HCT116 (cell line): ENCODE measurements around the gene TMEM132C. TPM values are rescaled to one million over a fixed set of nuclear protein-coding genes. Genes with fewer than 3 reads are reported as not detected.

Source experiments
- ATAC-seq: fragments of 200-7000 bp; cut with Tn5 transposase; 2 replicates; pipeline ENCODE4 v1.9.1; 2020; ENCODE audit warnings: mild to moderate bottlenecking, moderate library complexity
- BruUV-seq: library from RNA; stranded (reverse); fragments of 400-500 nt; replicated peaks from 2 replicates; lab custom pipeline; 2021; lab: Mats Ljungman, UMichigan
- CTCF ChIA-PET: fragments of 300-600 bp; sonication (Branson Sonifier 250); formaldehyde crosslinking; loops from one replicate; lab custom pipeline; 2021; ENCODE audit warnings: antibody characterized with exemption; lab: Charles Lee
- POLR2A ChIA-PET: fragments of 300-600, 350-600 bp; sonication (Branson Sonifier 250); formaldehyde crosslinking; loops from one replicate; lab custom pipeline; 2021; ENCODE audit warnings: antibody characterized with exemption; lab: Charles Lee
- RAD21 ChIA-PET, 2 experiments: fragments of 300-600 bp; sonication (Branson Sonifier 250); formaldehyde crosslinking; loops; one replicate each; lab custom pipeline; 2023; ENCODE audit warnings: low total read pairs in 2 of 2; ENCODE audit not compliant: uncharacterized antibody in 2 of 2, unreplicated experiment in 2 of 2, low non-redundant PET in 1 of 2; lab: Charles Lee
- DNase-seq: peaks from one replicate; pipeline ENCODE4 v3.0.0-alpha.2; 2010; ENCODE audit warnings: low read depth, low spot score
- H2AFZ ChIP-seq: fragments of 200-600 bp; shearing (Covaris generic), sonication (generic); 2 replicates; pipeline ENCODE4 v1.6.1; 2017; ENCODE audit warnings: low read depth, mixed run types, mixed read lengths, antibody characterized with exemption, low read length; ENCODE audit not compliant: poor library complexity, severe bottlenecking
- H3K27ac ChIP-seq: 2 replicates; pipeline ENCODE4 v1.5.1; 2012; ENCODE audit warnings: low read depth, low read length
- H3K27me3 ChIP-seq: fragments of 200-600 bp; sonication (generic); 2 replicates; pipeline ENCODE4 v1.6.1; 2016; ENCODE audit warnings: mixed run types, low read length, mixed read lengths; ENCODE audit not compliant: insufficient read depth
- H3K36me3 ChIP-seq, 2 experiments: fragments of 200-500 bp in 1 of 2; fragments of 200-600 bp in 1 of 2; sonication (Bioruptor generic) in 1 of 2; sonication (generic) in 1 of 2; 2 replicates each; pipeline versions ENCODE4 v1.5.1 to v1.6.1; 2014 to 2016; ENCODE audit warnings: low read length in 2 of 2, inconsistent platforms in 1 of 2, mixed read lengths in 1 of 2, mixed run types in 1 of 2; ENCODE audit not compliant: insufficient read depth in 2 of 2, control insufficient read depth in 1 of 2
- H3K4me1 ChIP-seq, 2 experiments: fragments of 200-600 bp in 1 of 2; sonication (generic) in 1 of 2; 2 replicates each; pipeline versions ENCODE4 v1.5.1 to v1.6.1; 2012 to 2017; ENCODE audit warnings: low read length in 2 of 2, inconsistent platforms in 1 of 2, mild to moderate bottlenecking in 1 of 2, mixed read lengths in 1 of 2, mixed run types in 1 of 2, moderate library complexity in 1 of 2; ENCODE audit not compliant: insufficient read depth in 2 of 2, control insufficient read depth in 1 of 2
- H3K4me2 ChIP-seq: fragments of 200-600 bp; sonication (generic); 2 replicates; pipeline ENCODE4 v1.6.1; 2017; ENCODE audit warnings: mixed run types, low read length, mixed read lengths
- H3K4me3 ChIP-seq, 2 experiments: fragments of 200-600 bp in 1 of 2; sonication (generic) in 1 of 2; replicated peaks in 1 of 2; 2 replicates each; pipeline ENCODE4 v1.5.1; 2011 to 2016; ENCODE audit warnings: low read length in 2 of 2, control low read depth in 1 of 2, low read depth in 1 of 2, mild to moderate bottlenecking in 1 of 2, mixed read lengths in 1 of 2, mixed run types in 1 of 2
- H3K79me2 ChIP-seq: fragments of 200-600 bp; sonication (generic); 2 replicates; pipeline ENCODE4 v1.6.1; 2017; ENCODE audit warnings: mild to moderate bottlenecking, mixed run types, low read length, moderate library complexity, mixed read lengths; ENCODE audit not compliant: insufficient read depth
- H3K9ac ChIP-seq: fragments of 200-600 bp; sonication (generic); 2 replicates; pipeline ENCODE4 v1.6.1; 2016; ENCODE audit warnings: low read length, mixed read lengths
- H3K9me2 ChIP-seq: fragments of 200-600 bp; sonication (generic), shearing (Covaris generic); 2 replicates; pipeline ENCODE4 v1.6.1; 2017; ENCODE audit warnings: mixed run types, mild to moderate bottlenecking, moderate library complexity; ENCODE audit not compliant: insufficient read depth
- H3K9me3 ChIP-seq, 2 experiments: fragments of 200-500 bp in 1 of 2; fragments of 200-600 bp in 1 of 2; sonication (Bioruptor generic) in 1 of 2; sonication (generic) in 1 of 2; 2 replicates each; pipeline ENCODE4 v1.6.1; 2014 to 2017; ENCODE audit warnings: low read length in 2 of 2, mixed read lengths in 2 of 2, inconsistent platforms in 1 of 2, low read depth in 1 of 2, mild to moderate bottlenecking in 1 of 2, mixed run types in 1 of 2, moderate library complexity in 1 of 2; ENCODE audit not compliant: control insufficient read depth in 1 of 2, insufficient read depth in 1 of 2
- H4K20me1 ChIP-seq: fragments of 200-600 bp; sonication (generic), shearing (Covaris generic); 2 replicates; pipeline ENCODE4 v1.6.1; 2017; ENCODE audit warnings: mixed run types, mild to moderate bottlenecking, moderate library complexity; ENCODE audit not compliant: insufficient read depth
- CEBPB ChIP-seq: IDR thresholded peaks from 2 replicates; pipeline ENCODE4 v1.6.1; 2012; ENCODE audit warnings: low read depth
- EGR1 ChIP-seq: IDR thresholded peaks from 2 replicates; pipeline ENCODE4 v1.6.1; 2012; ENCODE audit warnings: low read depth
- ELF1 ChIP-seq: IDR thresholded peaks from 2 replicates; pipeline ENCODE4 v1.6.1; 2012; ENCODE audit warnings: low read depth, borderline replicate concordance
- EZH2phosphoT487 ChIP-seq: fragments of 200-600 bp; IDR thresholded peaks from 2 replicates; pipeline ENCODE4 v1.6.1; 2018; ENCODE audit warnings: antibody characterized with exemption, borderline replicate concordance
- FOSL1 ChIP-seq: IDR thresholded peaks from 2 replicates; pipeline ENCODE4 v1.6.1; 2012; ENCODE audit warnings: low read depth
- POLR2A ChIP-seq: IDR thresholded peaks from 2 replicates; pipeline ENCODE4 v1.7.0; 2011; ENCODE audit warnings: borderline replicate concordance; ENCODE audit not compliant: insufficient read depth, insufficient read length; ENCODE audit errors: extremely low read depth
- POLR2AphosphoS5 ChIP-seq: IDR thresholded peaks from 2 replicates; pipeline ENCODE4 v1.6.1; 2011; ENCODE audit warnings: mild to moderate bottlenecking, low read depth, low read length, moderate library complexity
- RAD21 ChIP-seq: IDR thresholded peaks from 2 replicates; pipeline ENCODE4 v1.6.1; 2012; ENCODE audit warnings: low read depth, mild to moderate bottlenecking
- SRF ChIP-seq: IDR thresholded peaks from 2 replicates; pipeline ENCODE4 v1.6.1; 2012; ENCODE audit warnings: low read depth
- YY1 ChIP-seq: IDR thresholded peaks from 2 replicates; pipeline ENCODE4 v1.6.1; 2011; ENCODE audit warnings: low read length, low read depth, moderate library complexity, mild to moderate bottlenecking; ENCODE audit not compliant: insufficient replicate concordance; ENCODE audit errors: extremely low read depth
- ZFX ChIP-seq: fragments of 450-650 bp; IDR thresholded peaks from 2 replicates; pipeline ENCODE4 v1.6.1; 2017
- intact Hi-C: fragments of 100-400 bp; cut with micrococcal nuclease; formaldehyde crosslinking; loops from 2 replicates; pipeline ENCODE4 v1.10.0; 2022
- total RNA-seq: library from RNA; stranded (reverse); gene quantifications from one replicate; pipeline ENCODE4 v1.2.1, GENCODE V29; 2021; ENCODE audit not compliant: unreplicated experiment
- TF ChIP-seq, protein P1 (sequence below), 3 experiments: fragments of 200-600 bp in 1 of 3; sonication (generic) in 1 of 3; IDR thresholded peaks in 2 of 3; conservative IDR thresholded peaks in 1 of 3; 2 replicates each; pipeline ENCODE4 v1.5.1; 2012 to 2017; ENCODE audit warnings: low read depth in 2 of 3, low read length in 2 of 3, antibody characterized with exemption in 1 of 3, borderline replicate concordance in 1 of 3, control low read depth in 1 of 3, mild to moderate bottlenecking in 1 of 3, mixed read lengths in 1 of 3, mixed run types in 1 of 3, moderate library complexity in 1 of 3; ENCODE audit not compliant: insufficient read depth in 1 of 3
- TF ChIP-seq, protein P2 (sequence below): IDR thresholded peaks from 2 replicates; pipeline ENCODE4 v1.6.1; 2011; ENCODE audit warnings: mild to moderate bottlenecking, low read length, moderate library complexity; ENCODE audit not compliant: insufficient replicate concordance; ENCODE audit errors: extremely low read depth
- TF ChIP-seq, protein P3 (sequence below): IDR thresholded peaks from 2 replicates; pipeline ENCODE4 v1.6.1; 2012; ENCODE audit warnings: low read depth
- TF ChIP-seq, protein P4 (sequence below): IDR thresholded peaks from 2 replicates; pipeline ENCODE4 v1.6.1; 2012

TMEM132C gene
- total RNA-seq, 1 experiment from 2014 or later: not detected

DNA sequence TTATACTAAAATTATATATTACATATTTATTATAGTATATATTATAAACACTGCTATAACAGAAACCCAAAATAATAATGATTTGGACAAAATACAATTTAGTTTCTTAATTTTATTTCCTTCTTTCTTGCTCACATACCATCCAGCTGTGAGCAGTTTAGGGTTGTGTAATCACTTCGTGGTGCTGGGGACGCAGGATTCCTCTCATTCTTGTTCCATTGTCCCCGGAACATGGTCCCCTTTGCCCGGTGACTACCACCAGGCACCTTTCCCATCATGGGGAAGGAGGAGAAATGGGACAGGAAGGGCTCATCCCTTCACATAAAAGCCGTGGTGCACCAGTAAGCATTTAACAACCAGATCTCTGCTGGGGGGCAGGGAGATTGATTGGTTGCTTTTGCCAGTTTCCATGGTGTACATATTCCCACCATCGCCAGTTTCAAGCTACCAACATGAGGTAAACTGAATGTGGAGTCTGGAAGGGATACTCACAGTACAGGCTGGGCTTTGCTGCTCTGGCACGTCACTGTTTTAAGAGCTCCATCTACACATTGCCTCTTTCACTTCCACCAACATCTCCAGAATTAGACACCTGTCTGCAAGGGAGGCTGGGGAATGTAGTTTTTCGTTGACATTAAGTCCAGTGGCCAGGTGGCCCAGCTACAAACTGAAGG is 191.5 kb downstream of the TMEM132C start:
- no peak overlapping the region for H3K4me3 ChIP-seq
- intact Hi-C loops: no loop called here
- H4K20me1 ChIP-seq: no peaks in the 10 kb centered on the region
- DNase-seq (no peak), ATAC-seq (no peak)
- H3K79me2 ChIP-seq: no peaks in the 10 kb centered on the region
- no peak overlapping the region for H3K27ac ChIP-seq
- H3K27me3 ChIP-seq: no peaks in the 10 kb centered on the region
- no peak overlapping the region for H2AFZ ChIP-seq
- POLR2A ChIA-PET: no interaction called here
- H3K36me3 ChIP-seq: no peaks in the 10 kb centered on the region
- H3K9me2 ChIP-seq: no peaks in the 10 kb centered on the region
- no peak overlapping the region for H3K9ac ChIP-seq
- RAD21 ChIA-PET: no interaction called here
- H3K9me3 ChIP-seq: peaks cover 4 to 13% of the 10 kb centered on the region in 2 experiments; a peak in 2 of 4 replicates
- no peaks in the 10 kb centered on the region for H3K4me1 ChIP-seq
- CTCF ChIA-PET: no interaction called here
- BruUV-seq: no TSS peak
- no peak for TF ChIP-seq RAD21
- TF ChIP-seq, protein P1, sequence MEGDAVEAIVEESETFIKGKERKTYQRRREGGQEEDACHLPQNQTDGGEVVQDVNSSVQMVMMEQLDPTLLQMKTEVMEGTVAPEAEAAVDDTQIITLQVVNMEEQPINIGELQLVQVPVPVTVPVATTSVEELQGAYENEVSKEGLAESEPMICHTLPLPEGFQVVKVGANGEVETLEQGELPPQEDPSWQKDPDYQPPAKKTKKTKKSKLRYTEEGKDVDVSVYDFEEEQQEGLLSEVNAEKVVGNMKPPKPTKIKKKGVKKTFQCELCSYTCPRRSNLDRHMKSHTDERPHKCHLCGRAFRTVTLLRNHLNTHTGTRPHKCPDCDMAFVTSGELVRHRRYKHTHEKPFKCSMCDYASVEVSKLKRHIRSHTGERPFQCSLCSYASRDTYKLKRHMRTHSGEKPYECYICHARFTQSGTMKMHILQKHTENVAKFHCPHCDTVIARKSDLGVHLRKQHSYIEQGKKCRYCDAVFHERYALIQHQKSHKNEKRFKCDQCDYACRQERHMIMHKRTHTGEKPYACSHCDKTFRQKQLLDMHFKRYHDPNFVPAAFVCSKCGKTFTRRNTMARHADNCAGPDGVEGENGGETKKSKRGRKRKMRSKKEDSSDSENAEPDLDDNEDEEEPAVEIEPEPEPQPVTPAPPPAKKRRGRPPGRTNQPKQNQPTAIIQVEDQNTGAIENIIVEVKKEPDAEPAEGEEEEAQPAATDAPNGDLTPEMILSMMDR (IDR thresholded peaks at IDR 0.05 in 2 of 3, conservative IDR thresholded peaks at IDR 0.05 in 1 of 3; ENCODE audit: borderline replicate concordance in 1 of 3, insufficient read depth in 1 of 3, low read depth in 2 of 3, low read length in 2 of 3): no peak
- no peak for TF ChIP-seq FOSL1
- no peak for TF ChIP-seq EZH2phosphoT487
- TF ChIP-seq SRF: no peak
- TF ChIP-seq YY1: no peak
- no peak for TF ChIP-seq ELF1
- TF ChIP-seq EGR1: no peak
- no peak for TF ChIP-seq POLR2AphosphoS5
- TF ChIP-seq, protein P2, sequence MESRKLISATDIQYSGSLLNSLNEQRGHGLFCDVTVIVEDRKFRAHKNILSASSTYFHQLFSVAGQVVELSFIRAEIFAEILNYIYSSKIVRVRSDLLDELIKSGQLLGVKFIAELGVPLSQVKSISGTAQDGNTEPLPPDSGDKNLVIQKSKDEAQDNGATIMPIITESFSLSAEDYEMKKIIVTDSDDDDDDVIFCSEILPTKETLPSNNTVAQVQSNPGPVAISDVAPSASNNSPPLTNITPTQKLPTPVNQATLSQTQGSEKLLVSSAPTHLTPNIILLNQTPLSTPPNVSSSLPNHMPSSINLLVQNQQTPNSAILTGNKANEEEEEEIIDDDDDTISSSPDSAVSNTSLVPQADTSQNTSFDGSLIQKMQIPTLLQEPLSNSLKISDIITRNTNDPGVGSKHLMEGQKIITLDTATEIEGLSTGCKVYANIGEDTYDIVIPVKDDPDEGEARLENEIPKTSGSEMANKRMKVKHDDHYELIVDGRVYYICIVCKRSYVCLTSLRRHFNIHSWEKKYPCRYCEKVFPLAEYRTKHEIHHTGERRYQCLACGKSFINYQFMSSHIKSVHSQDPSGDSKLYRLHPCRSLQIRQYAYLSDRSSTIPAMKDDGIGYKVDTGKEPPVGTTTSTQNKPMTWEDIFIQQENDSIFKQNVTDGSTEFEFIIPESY: no peak
- TF ChIP-seq ZFX: no peak
- TF ChIP-seq, protein P3, sequence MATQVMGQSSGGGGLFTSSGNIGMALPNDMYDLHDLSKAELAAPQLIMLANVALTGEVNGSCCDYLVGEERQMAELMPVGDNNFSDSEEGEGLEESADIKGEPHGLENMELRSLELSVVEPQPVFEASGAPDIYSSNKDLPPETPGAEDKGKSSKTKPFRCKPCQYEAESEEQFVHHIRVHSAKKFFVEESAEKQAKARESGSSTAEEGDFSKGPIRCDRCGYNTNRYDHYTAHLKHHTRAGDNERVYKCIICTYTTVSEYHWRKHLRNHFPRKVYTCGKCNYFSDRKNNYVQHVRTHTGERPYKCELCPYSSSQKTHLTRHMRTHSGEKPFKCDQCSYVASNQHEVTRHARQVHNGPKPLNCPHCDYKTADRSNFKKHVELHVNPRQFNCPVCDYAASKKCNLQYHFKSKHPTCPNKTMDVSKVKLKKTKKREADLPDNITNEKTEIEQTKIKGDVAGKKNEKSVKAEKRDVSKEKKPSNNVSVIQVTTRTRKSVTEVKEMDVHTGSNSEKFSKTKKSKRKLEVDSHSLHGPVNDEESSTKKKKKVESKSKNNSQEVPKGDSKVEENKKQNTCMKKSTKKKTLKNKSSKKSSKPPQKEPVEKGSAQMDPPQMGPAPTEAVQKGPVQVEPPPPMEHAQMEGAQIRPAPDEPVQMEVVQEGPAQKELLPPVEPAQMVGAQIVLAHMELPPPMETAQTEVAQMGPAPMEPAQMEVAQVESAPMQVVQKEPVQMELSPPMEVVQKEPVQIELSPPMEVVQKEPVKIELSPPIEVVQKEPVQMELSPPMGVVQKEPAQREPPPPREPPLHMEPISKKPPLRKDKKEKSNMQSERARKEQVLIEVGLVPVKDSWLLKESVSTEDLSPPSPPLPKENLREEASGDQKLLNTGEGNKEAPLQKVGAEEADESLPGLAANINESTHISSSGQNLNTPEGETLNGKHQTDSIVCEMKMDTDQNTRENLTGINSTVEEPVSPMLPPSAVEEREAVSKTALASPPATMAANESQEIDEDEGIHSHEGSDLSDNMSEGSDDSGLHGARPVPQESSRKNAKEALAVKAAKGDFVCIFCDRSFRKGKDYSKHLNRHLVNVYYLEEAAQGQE: no peak
- TF ChIP-seq, protein P4, sequence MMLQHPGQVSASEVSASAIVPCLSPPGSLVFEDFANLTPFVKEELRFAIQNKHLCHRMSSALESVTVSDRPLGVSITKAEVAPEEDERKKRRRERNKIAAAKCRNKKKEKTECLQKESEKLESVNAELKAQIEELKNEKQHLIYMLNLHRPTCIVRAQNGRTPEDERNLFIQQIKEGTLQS: no peak
- TF ChIP-seq CEBPB: no peak
- TF ChIP-seq POLR2A: no peak
- no peak overlapping the region for H3K4me2 ChIP-seq
